WTC11 (cell line): ENCODE results near the gene UQCC2. TPM values are rescaled to one million over a fixed set of nuclear protein-coding genes. Genes with fewer than 3 reads are reported as not detected.
A peak's percentile ranks its signal among the peaks of the same experiment; 100 is the strongest.

Experiments
- ATAC-seq: fragments of 200-7000 bp; cut with Tn5 transposase; 2 replicates; pipeline ENCODE4 v1.10.0; 2021; ENCODE audit warnings: mild to moderate bottlenecking, moderate library complexity
- CTCF ChIA-PET: fragments of 300-600 bp; sonication (Branson Sonifier 250); formaldehyde crosslinking; loops from one replicate; lab custom pipeline; 2021; ENCODE audit warnings: antibody characterized with exemption; lab: Charles Lee
- POLR2A ChIA-PET: fragments of 350-600 bp; sonication (Branson Sonifier 250); formaldehyde crosslinking; loops from one replicate; lab custom pipeline; 2021; ENCODE audit warnings: antibody characterized with exemption; lab: Charles Lee
- DNase-seq: peaks from one replicate; pipeline ENCODE4 v3.0.0; 2021; ENCODE audit warnings: low spot score
- H3K27ac Mint-ChIP-seq: 2 replicates; pipeline ENCODE4 v1.8.0; 2021; ENCODE audit warnings: mixed read lengths
- H3K27me3 Mint-ChIP-seq: 2 replicates; pipeline ENCODE4 v1.8.0; 2021; ENCODE audit warnings: low read depth, mild to moderate bottlenecking, moderate library complexity, mixed read lengths
- H3K36me3 Mint-ChIP-seq: 2 replicates; pipeline ENCODE4 v1.8.0; 2021; ENCODE audit warnings: mixed read lengths
- H3K4me1 Mint-ChIP-seq: 2 replicates; pipeline ENCODE4 v1.8.0; 2022; ENCODE audit warnings: mixed read lengths
- H3K4me3 Mint-ChIP-seq: 2 replicates; pipeline ENCODE4 v1.8.0; 2021; ENCODE audit warnings: mild to moderate bottlenecking, moderate library complexity, mixed read lengths
- H3K9me3 Mint-ChIP-seq: 2 replicates; pipeline ENCODE4 v1.8.0; 2021; ENCODE audit warnings: mixed read lengths
- CBFB ChIP-seq: sonication (generic); formaldehyde crosslinking; IDR thresholded peaks from 2 replicates; pipeline ENCODE4 v1.8.1; 2022; ENCODE audit warnings: mild to moderate bottlenecking, low read depth, missing genetic modification reagents
- CREB1 ChIP-seq: sonication (generic); formaldehyde crosslinking; IDR thresholded peaks from 2 replicates; pipeline ENCODE4 v1.8.0; 2023; ENCODE audit warnings: mild to moderate bottlenecking, missing genetic modification reagents
- HMGA2 ChIP-seq: fragments of 250-450 bp; sonication (Bioruptor Pico); IDR thresholded peaks from 2 replicates; pipeline ENCODE4 v1.4.0; 2021; ENCODE audit warnings: mild to moderate bottlenecking, moderate library complexity
- NFATC4 ChIP-seq: fragments of 250-450 bp; sonication (Bioruptor Pico); IDR thresholded peaks from 2 replicates; pipeline ENCODE4 v1.9.0; 2021; ENCODE audit warnings: mild to moderate bottlenecking
- PRRX2 ChIP-seq: fragments of 250-450 bp; sonication (Bioruptor Pico); IDR thresholded peaks from 2 replicates; pipeline ENCODE4 v1.8.0; 2021; ENCODE audit warnings: mild to moderate bottlenecking
- SP1 ChIP-seq: sonication (generic); formaldehyde crosslinking; conservative IDR thresholded peaks from 2 replicates; pipeline ENCODE4 v1.8.1; 2022; ENCODE audit warnings: missing genetic modification reagents
- ZNF138 ChIP-seq: sonication (generic); formaldehyde crosslinking; conservative IDR thresholded peaks from 2 replicates; pipeline ENCODE4 v1.8.1; 2022; ENCODE audit warnings: mild to moderate bottlenecking, moderate library complexity, missing genetic modification reagents
- ZNF396 ChIP-seq: fragments of 250-450 bp; sonication (Bioruptor Pico); IDR thresholded peaks from 2 replicates; pipeline ENCODE4 v1.8.0; 2021; ENCODE audit warnings: mild to moderate bottlenecking, moderate library complexity, borderline replicate concordance
- total RNA-seq: library from RNA; stranded (reverse); gene quantifications from 3 replicates; pipeline ENCODE4 v1.2.3, GENCODE V29; 2021
- TF ChIP-seq, protein P1 (sequence below): sonication (generic); formaldehyde crosslinking; IDR thresholded peaks from 2 replicates; pipeline ENCODE4 v1.8.1; 2023; ENCODE audit warnings: mild to moderate bottlenecking, missing genetic modification reagents, moderate library complexity
- TF ChIP-seq, protein P2 (sequence below): fragments of 250-450 bp; sonication (Bioruptor Pico); IDR thresholded peaks from 2 replicates; pipeline ENCODE4 v1.9.0; 2021; ENCODE audit warnings: mild to moderate bottlenecking, borderline replicate concordance
- TF ChIP-seq, protein P3 (sequence below): sonication (generic); formaldehyde crosslinking; IDR thresholded peaks from 2 replicates; pipeline ENCODE4 v1.8.0; 2023; ENCODE audit warnings: missing genetic modification reagents, mild to moderate bottlenecking, borderline replicate concordance
- TF ChIP-seq, protein P4 (sequence below): sonication (generic); formaldehyde crosslinking; IDR thresholded peaks from 2 replicates; pipeline ENCODE4 v1.8.0; 2023; ENCODE audit warnings: mild to moderate bottlenecking, missing genetic modification reagents
- TF ChIP-seq, protein P5 (sequence below): fragments of 250-450 bp; sonication (Bioruptor Pico); IDR thresholded peaks from 2 replicates; pipeline ENCODE4 v1.8.0; 2021; ENCODE audit warnings: mild to moderate bottlenecking

The UQCC2 gene
- total RNA-seq, 1 experiment from 2014 or later: 65.8 TPM

DNA sequence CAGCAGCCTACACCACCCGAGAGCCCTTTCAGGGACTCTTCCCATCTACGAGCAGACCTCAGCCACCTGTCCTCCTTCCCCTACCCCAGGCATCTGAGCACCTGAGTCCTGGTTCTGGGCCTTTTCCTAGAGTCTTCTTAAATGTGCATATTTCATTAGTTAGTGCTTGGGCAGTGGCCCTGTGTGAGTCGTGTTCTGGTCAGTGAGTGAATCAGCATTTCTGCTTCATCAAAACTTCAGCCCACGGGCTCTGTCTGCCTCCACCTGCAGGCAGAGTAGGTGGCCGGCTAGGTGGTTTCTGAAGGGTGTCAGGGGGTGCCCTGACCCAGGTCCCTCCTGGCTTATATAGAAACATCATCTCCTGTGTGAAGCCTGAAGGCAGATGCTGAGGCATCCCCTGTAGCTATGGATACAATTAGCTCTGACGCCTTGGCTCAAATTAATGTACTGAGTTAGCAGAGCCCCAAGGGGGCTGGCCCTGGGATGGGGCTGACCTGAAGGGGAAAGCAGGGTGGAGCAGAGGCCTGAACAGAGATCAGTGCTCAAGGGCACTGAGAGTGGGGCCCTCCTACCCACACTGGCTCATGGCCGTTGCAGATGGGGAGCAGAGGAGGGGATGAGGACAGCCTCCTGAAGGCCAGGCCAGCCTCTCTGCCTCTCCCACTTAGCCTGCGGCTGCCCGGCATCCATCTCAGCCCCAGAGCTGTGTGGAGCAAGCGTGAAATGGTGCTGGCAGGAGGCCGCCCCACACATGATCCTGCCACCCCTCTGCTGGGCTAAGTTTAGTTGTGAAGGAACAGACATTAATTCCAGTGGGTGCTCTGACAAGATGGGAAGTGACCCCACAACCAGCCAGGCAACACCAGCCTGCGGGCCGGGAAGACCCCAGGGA, 21.6 kb upstream of the UQCC2 start:
- TF ChIP-seq NFATC4 (CRISPR knock-in tag): no peak
- no peak for TF ChIP-seq ZNF138 (CRISPR knock-in tag)
- TF ChIP-seq, protein P1, sequence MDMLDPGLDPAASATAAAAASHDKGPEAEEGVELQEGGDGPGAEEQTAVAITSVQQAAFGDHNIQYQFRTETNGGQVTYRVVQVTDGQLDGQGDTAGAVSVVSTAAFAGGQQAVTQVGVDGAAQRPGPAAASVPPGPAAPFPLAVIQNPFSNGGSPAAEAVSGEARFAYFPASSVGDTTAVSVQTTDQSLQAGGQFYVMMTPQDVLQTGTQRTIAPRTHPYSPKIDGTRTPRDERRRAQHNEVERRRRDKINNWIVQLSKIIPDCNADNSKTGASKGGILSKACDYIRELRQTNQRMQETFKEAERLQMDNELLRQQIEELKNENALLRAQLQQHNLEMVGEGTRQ (CRISPR knock-in tag): no peak
- TF ChIP-seq, all 79 proteins: peak for 0
- CTCF ChIA-PET: no interaction called here
- H3K27me3 Mint-ChIP-seq: no peaks in the 10 kb centered on the region
- no peaks in the 10 kb centered on the region for H3K36me3 Mint-ChIP-seq
- H3K4me3 Mint-ChIP-seq: no peak overlapping the region
- no peak for ATAC-seq
- H3K27ac Mint-ChIP-seq: peak overlapping the region; percentile 70; the same call in 1 of the 2 replicates
- DNase-seq: no peak
- H3K4me1 Mint-ChIP-seq: no peaks in the 10 kb centered on the region; the same call in 1 of the 2 replicates
- no peaks in the 10 kb centered on the region for H3K9me3 Mint-ChIP-seq
- POLR2A ChIA-PET: no interaction called here

DNA sequence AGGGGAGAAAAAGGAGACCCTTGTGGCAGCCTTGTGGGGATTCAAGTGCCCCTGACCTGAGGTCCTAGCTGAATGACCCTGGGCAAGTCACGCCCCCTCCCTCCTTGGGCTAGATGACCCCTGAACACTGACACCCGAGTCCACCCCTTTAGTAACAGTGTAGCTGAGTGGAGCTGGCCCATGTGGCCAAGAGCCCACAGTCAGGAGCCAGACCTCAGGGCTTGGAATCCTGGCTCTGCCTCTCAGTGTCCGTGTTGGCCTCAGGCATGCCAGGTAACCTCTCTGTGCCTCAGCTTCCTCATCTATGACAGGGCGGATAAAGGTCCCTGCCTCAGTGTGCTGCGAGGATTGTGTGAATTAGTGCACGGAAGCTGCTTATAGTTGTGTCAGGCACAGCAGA, 20.9 kb upstream of the UQCC2 start:
- CTCF ChIA-PET: interaction anchor here (1.2 kb wide), 1 partner anchor 32 kb away, joined by 3 read pairs; no protein-coding TSS in a partner anchor
- no peak for TF ChIP-seq SP1 (CRISPR knock-in tag)
- no peak for TF ChIP-seq HMGA2 (CRISPR knock-in tag)
- TF ChIP-seq, protein P2, sequence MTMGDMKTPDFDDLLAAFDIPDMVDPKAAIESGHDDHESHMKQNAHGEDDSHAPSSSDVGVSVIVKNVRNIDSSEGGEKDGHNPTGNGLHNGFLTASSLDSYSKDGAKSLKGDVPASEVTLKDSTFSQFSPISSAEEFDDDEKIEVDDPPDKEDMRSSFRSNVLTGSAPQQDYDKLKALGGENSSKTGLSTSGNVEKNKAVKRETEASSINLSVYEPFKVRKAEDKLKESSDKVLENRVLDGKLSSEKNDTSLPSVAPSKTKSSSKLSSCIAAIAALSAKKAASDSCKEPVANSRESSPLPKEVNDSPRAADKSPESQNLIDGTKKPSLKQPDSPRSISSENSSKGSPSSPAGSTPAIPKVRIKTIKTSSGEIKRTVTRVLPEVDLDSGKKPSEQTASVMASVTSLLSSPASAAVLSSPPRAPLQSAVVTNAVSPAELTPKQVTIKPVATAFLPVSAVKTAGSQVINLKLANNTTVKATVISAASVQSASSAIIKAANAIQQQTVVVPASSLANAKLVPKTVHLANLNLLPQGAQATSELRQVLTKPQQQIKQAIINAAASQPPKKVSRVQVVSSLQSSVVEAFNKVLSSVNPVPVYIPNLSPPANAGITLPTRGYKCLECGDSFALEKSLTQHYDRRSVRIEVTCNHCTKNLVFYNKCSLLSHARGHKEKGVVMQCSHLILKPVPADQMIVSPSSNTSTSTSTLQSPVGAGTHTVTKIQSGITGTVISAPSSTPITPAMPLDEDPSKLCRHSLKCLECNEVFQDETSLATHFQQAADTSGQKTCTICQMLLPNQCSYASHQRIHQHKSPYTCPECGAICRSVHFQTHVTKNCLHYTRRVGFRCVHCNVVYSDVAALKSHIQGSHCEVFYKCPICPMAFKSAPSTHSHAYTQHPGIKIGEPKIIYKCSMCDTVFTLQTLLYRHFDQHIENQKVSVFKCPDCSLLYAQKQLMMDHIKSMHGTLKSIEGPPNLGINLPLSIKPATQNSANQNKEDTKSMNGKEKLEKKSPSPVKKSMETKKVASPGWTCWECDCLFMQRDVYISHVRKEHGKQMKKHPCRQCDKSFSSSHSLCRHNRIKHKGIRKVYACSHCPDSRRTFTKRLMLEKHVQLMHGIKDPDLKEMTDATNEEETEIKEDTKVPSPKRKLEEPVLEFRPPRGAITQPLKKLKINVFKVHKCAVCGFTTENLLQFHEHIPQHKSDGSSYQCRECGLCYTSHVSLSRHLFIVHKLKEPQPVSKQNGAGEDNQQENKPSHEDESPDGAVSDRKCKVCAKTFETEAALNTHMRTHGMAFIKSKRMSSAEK (CRISPR knock-in tag): no peak
- TF ChIP-seq CBFB (CRISPR knock-in tag): no peak
- DNase-seq (no peak), ATAC-seq (no peak)
- Mint-ChIP-seq H3K27ac (no peak overlapping the region), H3K9me3 (no peaks in the 10 kb centered on the region), H3K27me3 (no peaks in the 10 kb centered on the region), H3K36me3 (no peaks in the 10 kb centered on the region), H3K4me1 (no peaks in the 10 kb centered on the region; the same call in 1 of the 2 replicates), H3K4me3 (no peak overlapping the region)
- POLR2A ChIA-PET: interaction anchor here (0.6 kb wide), 1 partner anchor 194 kb away, joined by 5 read pairs; no protein-coding TSS in a partner anchor

DNA sequence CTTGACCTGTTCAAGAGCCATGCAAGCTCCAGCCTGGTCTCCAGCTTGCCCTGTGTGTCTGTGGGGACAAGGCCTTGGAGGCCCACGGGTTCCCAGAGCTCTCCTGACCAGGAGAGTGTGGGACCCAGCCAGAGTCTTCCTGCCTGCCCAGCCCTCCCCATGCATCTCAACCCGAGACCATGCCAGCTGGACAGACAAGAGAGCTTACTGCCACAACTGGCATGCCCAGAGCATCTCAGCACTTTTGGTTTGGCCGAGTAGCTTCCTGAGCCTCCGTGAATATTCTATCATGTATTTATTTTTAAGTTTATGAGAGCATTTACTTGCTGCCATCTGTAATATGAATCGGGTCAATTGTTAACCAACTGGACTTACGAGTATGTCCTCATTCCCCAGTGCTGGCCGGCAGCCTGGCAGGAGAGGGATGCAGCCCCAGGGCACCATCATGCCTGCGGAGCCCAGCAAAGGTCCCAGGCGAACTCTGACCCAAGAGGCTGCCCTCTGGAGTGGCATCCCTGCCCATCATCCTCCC, 20.3 kb upstream of the UQCC2 start:
- ChIA-PET CTCF (interaction anchor here (1.0 to 1.2 kb wide), 2 partner anchors 21 to 31 kb away, joined by 3 read pairs; partner anchors contain the start of gene UQCC2), POLR2A (interaction anchor here (0.6 kb wide), 1 partner anchor 193 kb away, joined by 5 read pairs; no protein-coding TSS in a partner anchor)
- Mint-ChIP-seq H3K36me3 (no peaks in the 10 kb centered on the region), H3K27ac (no peak overlapping the region), H3K4me1 (no peaks in the 10 kb centered on the region; the same call in 1 of the 2 replicates), H3K9me3 (no peaks in the 10 kb centered on the region), H3K4me3 (no peak overlapping the region), H3K27me3 (no peaks in the 10 kb centered on the region)
- DNase-seq (no peak), ATAC-seq (no peak)
- TF ChIP-seq, protein P3, sequence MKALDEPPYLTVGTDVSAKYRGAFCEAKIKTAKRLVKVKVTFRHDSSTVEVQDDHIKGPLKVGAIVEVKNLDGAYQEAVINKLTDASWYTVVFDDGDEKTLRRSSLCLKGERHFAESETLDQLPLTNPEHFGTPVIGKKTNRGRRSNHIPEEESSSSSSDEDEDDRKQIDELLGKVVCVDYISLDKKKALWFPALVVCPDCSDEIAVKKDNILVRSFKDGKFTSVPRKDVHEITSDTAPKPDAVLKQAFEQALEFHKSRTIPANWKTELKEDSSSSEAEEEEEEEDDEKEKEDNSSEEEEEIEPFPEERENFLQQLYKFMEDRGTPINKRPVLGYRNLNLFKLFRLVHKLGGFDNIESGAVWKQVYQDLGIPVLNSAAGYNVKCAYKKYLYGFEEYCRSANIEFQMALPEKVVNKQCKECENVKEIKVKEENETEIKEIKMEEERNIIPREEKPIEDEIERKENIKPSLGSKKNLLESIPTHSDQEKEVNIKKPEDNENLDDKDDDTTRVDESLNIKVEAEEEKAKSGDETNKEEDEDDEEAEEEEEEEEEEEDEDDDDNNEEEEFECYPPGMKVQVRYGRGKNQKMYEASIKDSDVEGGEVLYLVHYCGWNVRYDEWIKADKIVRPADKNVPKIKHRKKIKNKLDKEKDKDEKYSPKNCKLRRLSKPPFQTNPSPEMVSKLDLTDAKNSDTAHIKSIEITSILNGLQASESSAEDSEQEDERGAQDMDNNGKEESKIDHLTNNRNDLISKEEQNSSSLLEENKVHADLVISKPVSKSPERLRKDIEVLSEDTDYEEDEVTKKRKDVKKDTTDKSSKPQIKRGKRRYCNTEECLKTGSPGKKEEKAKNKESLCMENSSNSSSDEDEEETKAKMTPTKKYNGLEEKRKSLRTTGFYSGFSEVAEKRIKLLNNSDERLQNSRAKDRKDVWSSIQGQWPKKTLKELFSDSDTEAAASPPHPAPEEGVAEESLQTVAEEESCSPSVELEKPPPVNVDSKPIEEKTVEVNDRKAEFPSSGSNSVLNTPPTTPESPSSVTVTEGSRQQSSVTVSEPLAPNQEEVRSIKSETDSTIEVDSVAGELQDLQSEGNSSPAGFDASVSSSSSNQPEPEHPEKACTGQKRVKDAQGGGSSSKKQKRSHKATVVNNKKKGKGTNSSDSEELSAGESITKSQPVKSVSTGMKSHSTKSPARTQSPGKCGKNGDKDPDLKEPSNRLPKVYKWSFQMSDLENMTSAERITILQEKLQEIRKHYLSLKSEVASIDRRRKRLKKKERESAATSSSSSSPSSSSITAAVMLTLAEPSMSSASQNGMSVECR (CRISPR knock-in tag): no peak
- TF ChIP-seq, protein P4, sequence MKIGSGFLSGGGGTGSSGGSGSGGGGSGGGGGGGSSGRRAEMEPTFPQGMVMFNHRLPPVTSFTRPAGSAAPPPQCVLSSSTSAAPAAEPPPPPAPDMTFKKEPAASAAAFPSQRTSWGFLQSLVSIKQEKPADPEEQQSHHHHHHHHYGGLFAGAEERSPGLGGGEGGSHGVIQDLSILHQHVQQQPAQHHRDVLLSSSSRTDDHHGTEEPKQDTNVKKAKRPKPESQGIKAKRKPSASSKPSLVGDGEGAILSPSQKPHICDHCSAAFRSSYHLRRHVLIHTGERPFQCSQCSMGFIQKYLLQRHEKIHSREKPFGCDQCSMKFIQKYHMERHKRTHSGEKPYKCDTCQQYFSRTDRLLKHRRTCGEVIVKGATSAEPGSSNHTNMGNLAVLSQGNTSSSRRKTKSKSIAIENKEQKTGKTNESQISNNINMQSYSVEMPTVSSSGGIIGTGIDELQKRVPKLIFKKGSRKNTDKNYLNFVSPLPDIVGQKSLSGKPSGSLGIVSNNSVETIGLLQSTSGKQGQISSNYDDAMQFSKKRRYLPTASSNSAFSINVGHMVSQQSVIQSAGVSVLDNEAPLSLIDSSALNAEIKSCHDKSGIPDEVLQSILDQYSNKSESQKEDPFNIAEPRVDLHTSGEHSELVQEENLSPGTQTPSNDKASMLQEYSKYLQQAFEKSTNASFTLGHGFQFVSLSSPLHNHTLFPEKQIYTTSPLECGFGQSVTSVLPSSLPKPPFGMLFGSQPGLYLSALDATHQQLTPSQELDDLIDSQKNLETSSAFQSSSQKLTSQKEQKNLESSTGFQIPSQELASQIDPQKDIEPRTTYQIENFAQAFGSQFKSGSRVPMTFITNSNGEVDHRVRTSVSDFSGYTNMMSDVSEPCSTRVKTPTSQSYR: no peak
- TF ChIP-seq, protein P5, sequence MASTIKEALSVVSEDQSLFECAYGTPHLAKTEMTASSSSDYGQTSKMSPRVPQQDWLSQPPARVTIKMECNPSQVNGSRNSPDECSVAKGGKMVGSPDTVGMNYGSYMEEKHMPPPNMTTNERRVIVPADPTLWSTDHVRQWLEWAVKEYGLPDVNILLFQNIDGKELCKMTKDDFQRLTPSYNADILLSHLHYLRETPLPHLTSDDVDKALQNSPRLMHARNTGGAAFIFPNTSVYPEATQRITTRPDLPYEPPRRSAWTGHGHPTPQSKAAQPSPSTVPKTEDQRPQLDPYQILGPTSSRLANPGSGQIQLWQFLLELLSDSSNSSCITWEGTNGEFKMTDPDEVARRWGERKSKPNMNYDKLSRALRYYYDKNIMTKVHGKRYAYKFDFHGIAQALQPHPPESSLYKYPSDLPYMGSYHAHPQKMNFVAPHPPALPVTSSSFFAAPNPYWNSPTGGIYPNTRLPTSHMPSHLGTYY (CRISPR knock-in tag): no peak
- no peak for TF ChIP-seq PRRX2
- TF ChIP-seq ZNF396 (CRISPR knock-in tag): no peak
- TF ChIP-seq CREB1 (CRISPR knock-in tag): no peak
